GM12878 (cell line): Measurements from ENCODE around the gene LIMK1. TPM values are rescaled to one million over a fixed set of nuclear protein-coding genes. Genes with fewer than 3 reads are reported as not detected.

Experiments
- ASH2L ChIP-seq: fragments of 300-600, 200-600 bp; sonication (generic); IDR thresholded peaks from 2 replicates; pipeline ENCODE4 v1.6.1; 2017; ENCODE audit warnings: low read depth, mild to moderate bottlenecking, borderline replicate concordance
- ATF3 ChIP-seq: IDR thresholded peaks from 2 replicates; pipeline ENCODE4 v1.6.1; 2011; ENCODE audit warnings: low read depth, mild to moderate bottlenecking, low read length, moderate library complexity, borderline replicate concordance; ENCODE audit errors: extremely low read depth
- BHLHE40 ChIP-seq, 2 experiments: fragments of 450-650 bp in 1 of 2; IDR thresholded peaks; 2 replicates each; pipeline ENCODE4 v1.6.1; 2011 to 2017; ENCODE audit warnings: low read depth in 2 of 2, borderline replicate concordance in 1 of 2, improper control_type of control experiment in 1 of 2, low read length in 1 of 2, mild to moderate bottlenecking in 1 of 2
- CBX3 ChIP-seq: fragments of 200-600 bp; sonication (generic); IDR thresholded peaks from 2 replicates; pipeline ENCODE4 v1.6.1; 2016; ENCODE audit warnings: low read depth, borderline replicate concordance
- CHD1 ChIP-seq: IDR thresholded peaks from 2 replicates; pipeline ENCODE4 v1.6.1; 2012; ENCODE audit warnings: low read depth, low read length, improper control_type of control experiment
- EED ChIP-seq: sonication (generic); IDR thresholded peaks from 2 replicates; pipeline ENCODE4 v1.6.1; 2016; ENCODE audit warnings: antibody characterized with exemption, low read depth
- EP300 ChIP-seq, 2 experiments: fragments of 150-350 bp in 1 of 2; IDR thresholded peaks; 2 replicates each; pipeline ENCODE4 v1.6.1; 2011 to 2012; ENCODE audit warnings: low read depth in 2 of 2, low read length in 2 of 2, borderline replicate concordance in 1 of 2, improper control_type of control experiment in 1 of 2, inconsistent platforms in 1 of 2; ENCODE audit not compliant: control insufficient read depth in 1 of 2
- HDAC2 ChIP-seq: fragments of 200-600 bp; sonication (generic); IDR thresholded peaks from 2 replicates; pipeline ENCODE4 v1.6.1; 2017
- JUNB ChIP-seq: IDR thresholded peaks from 2 replicates; pipeline ENCODE4 v1.6.1; 2016; ENCODE audit warnings: antibody characterized with exemption, mild to moderate bottlenecking
- MEF2A ChIP-seq: IDR thresholded peaks from 2 replicates; pipeline ENCODE4 v1.6.1; 2011; ENCODE audit warnings: low read depth, mild to moderate bottlenecking, low read length, moderate library complexity; ENCODE audit not compliant: insufficient read depth
- NR2F1 ChIP-seq: fragments of 450-650 bp; conservative IDR thresholded peaks from 2 replicates; pipeline ENCODE4 v1.6.1; 2017; ENCODE audit warnings: mild to moderate bottlenecking
- PAX5 ChIP-seq: IDR thresholded peaks from 2 replicates; pipeline ENCODE4 v1.6.1; 2011; ENCODE audit warnings: low read depth, low read length, borderline replicate concordance
- PAX8 ChIP-seq: fragments of 450-650 bp; IDR thresholded peaks from 2 replicates; pipeline ENCODE4 v1.6.1; 2017; ENCODE audit warnings: mild to moderate bottlenecking, moderate library complexity
- RAD51 ChIP-seq: fragments of 450-650 bp; IDR thresholded peaks from 2 replicates; pipeline ENCODE4 v1.6.1; 2016; ENCODE audit warnings: moderate library complexity, mild to moderate bottlenecking, inconsistent platforms
- RB1 ChIP-seq: fragments of 450-650 bp; formaldehyde crosslinking; IDR thresholded peaks from 2 replicates; pipeline ENCODE4 v1.6.1; 2017; ENCODE audit warnings: mild to moderate bottlenecking, borderline replicate concordance
- SP1 ChIP-seq: IDR thresholded peaks from one replicate; pipeline ENCODE4 v1.6.1; 2011; ENCODE audit warnings: low read depth, low read length
- TCF3 ChIP-seq: IDR thresholded peaks from 2 replicates; pipeline ENCODE4 v1.6.1; 2012; ENCODE audit warnings: low read depth, mild to moderate bottlenecking, low read length, borderline replicate concordance; ENCODE audit not compliant: insufficient read depth
- WRNIP1 ChIP-seq: IDR thresholded peaks from 2 replicates; pipeline ENCODE4 v1.6.1; 2011; ENCODE audit warnings: low read depth, low read length, improper control_type of control experiment, borderline replicate concordance
- ZNF687 ChIP-seq: fragments of 450-650 bp; IDR thresholded peaks from 2 replicates; pipeline ENCODE4 v1.6.1; 2017; ENCODE audit warnings: mild to moderate bottlenecking, moderate library complexity
- polyA plus RNA-seq, 11 experiments: library from polyadenylated mRNA; depleted of rRNA in 4 of 11; unstranded in 6 of 11; stranded (reverse) in 5 of 11; fragments of >200 nt; fragmentation: Nextera tagmentation in 4 of 11; fragmentation: Illumina TruSeq in 1 of 11; extraction: Ambion mirVana in 4 of 11; extraction: Trizol in 1 of 11; gene quantifications; 1 replicate in 1 of 11; 2 replicates in 10 of 11; pipeline versions ENCODE4 v1.2.1 to v1.2.3, GENCODE V29; 2011 to 2016; ENCODE audit warnings: inconsistent platforms in 2 of 11, missing spikeins in 2 of 11, low read depth in 1 of 11
- total RNA-seq, 4 experiments: library from RNA; depleted of rRNA in 3 of 4; stranded (reverse); fragments of >200 nt in 3 of 4; fragmentation: Illumina TruSeq in 1 of 4; extraction: Trizol in 1 of 4; gene quantifications; 2 replicates each; pipeline versions ENCODE4 v1.2.1 to v1.2.3, GENCODE V29; 2013 to 2021

The LIMK1 gene
- total and polyA plus RNA-seq, 10 of the 15 experiments (the other 5 are each of a cell fraction or from before 2014, with no cell fraction given), result 0.71 to 59.4 (median 28.8) TPM

GRCh38 chr7:74101061-74101681, 17.6 kb downstream of the LIMK1 start (continued):
- TF ChIP-seq TCF3 (peak; percentile 71; the same call in 1 of the 2 replicates), RB1 (no peak), CBX3 (no peak), EED (peak; percentile 88), EP300 (IDR thresholded peaks at IDR 0.05; ENCODE audit: borderline replicate concordance in 1 of 2, control insufficient read depth in 1 of 2, low read depth in 2 of 2, low read length in 2 of 2) (peak in 1 of 2 experiments; percentile 53; a peak in 1 of 4 replicates), CHD1 (no peak), PAX8 (no peak), JUNB (peak; percentile 53), MEF2A (no peak), ASH2L (no peak), RAD51 (no peak), WRNIP1 (no peak), SP1 (no peak), ATF3 (no peak), BHLHE40 (IDR thresholded peaks at IDR 0.05; ENCODE audit: borderline replicate concordance in 1 of 2, low read depth in 2 of 2, low read length in 1 of 2) (peak in 1 of 2 experiments; percentile 39; a peak in 1 of 4 replicates), HDAC2 (no peak), PAX5 (peak; percentile 9; the same call in 1 of the 2 replicates), ZNF687 (peak; percentile 31; the same call in 1 of the 2 replicates), NR2F1 (0 out of 2 replicates have a peak, but pooled peaks have one; percentile 42)
- TF ChIP-seq, all 136 proteins: peak for 27
